Lower leg skin (tissue), 4 donors: Measurements from ENCODE around the gene OSR1. TPM values are rescaled to one million over a fixed set of nuclear protein-coding genes. Genes with fewer than 3 reads are reported as not detected.

Experiments used
- DNase-seq, 2 donors: peaks; one replicate each; pipeline ENCODE4 v3.0.0-alpha.2; 2019; ENCODE audit warnings: low spot score in 2 of 2
- H3K4me3 ChIP-seq: fragments of 200-600 bp; sonication (generic); 2 replicates; pipeline ENCODE4 v1.5.1; 2017; ENCODE audit warnings: mild to moderate bottlenecking, low read depth; ENCODE audit not compliant: poor library complexity, severe bottlenecking
- CTCF ChIP-seq, 3 donors: fragments of 450-650 bp; IDR thresholded peaks; one replicate each; pipeline ENCODE4 v1.5.1; 2016; ENCODE audit warnings: antibody characterized with exemption in 3 of 3, mild to moderate bottlenecking in 3 of 3, moderate library complexity in 2 of 3
- POLR2A ChIP-seq, 2 donors: fragments of 450-650 bp; IDR thresholded peaks; one replicate each; pipeline ENCODE4 v1.6.1; 2016 to 2017; ENCODE audit warnings: antibody characterized with exemption in 2 of 2, mild to moderate bottlenecking in 1 of 2, moderate library complexity in 1 of 2
- WGBS, 2 donors: methylation state at CpG; one replicate each; pipeline ENCODE4 v1.1.5; 2018; 5-methylcytosine and 5-hydroxymethylcytosine counted together
- intact Hi-C: fragments of 100-400 bp; cut with DNase I; formaldehyde crosslinking; loops from one replicate; pipeline ENCODE4 v1.15.0; 2023; ENCODE audit warnings: low total_unique reads
- total RNA-seq, 4 donors: library from RNA; depleted of rRNA; stranded (reverse); fragments of >200 nt; gene quantifications; one replicate each; pipeline ENCODE4 v1.1.0, GENCODE V29; 2016

The OSR1 gene
- total RNA-seq, 4 donors from 2014 or later: 1.1 to 16.2 (median 12.7) TPM

GRCh38 chr2:19359021-19359357 lies 566 bp upstream of the OSR1 start:
- no peak for TF ChIP-seq POLR2A (IDR thresholded peaks at IDR 0.05)
- TF ChIP-seq CTCF (IDR thresholded peaks at IDR 0.05): no peak
- intact Hi-C loops: no loop called here
- no peak overlapping the region for H3K4me3 ChIP-seq
- DNase-seq: no peak
- WGBS, 2 donors: 35 to 41% methylated on average over 10 to 14 of the region's 14 CpGs

DNA sequence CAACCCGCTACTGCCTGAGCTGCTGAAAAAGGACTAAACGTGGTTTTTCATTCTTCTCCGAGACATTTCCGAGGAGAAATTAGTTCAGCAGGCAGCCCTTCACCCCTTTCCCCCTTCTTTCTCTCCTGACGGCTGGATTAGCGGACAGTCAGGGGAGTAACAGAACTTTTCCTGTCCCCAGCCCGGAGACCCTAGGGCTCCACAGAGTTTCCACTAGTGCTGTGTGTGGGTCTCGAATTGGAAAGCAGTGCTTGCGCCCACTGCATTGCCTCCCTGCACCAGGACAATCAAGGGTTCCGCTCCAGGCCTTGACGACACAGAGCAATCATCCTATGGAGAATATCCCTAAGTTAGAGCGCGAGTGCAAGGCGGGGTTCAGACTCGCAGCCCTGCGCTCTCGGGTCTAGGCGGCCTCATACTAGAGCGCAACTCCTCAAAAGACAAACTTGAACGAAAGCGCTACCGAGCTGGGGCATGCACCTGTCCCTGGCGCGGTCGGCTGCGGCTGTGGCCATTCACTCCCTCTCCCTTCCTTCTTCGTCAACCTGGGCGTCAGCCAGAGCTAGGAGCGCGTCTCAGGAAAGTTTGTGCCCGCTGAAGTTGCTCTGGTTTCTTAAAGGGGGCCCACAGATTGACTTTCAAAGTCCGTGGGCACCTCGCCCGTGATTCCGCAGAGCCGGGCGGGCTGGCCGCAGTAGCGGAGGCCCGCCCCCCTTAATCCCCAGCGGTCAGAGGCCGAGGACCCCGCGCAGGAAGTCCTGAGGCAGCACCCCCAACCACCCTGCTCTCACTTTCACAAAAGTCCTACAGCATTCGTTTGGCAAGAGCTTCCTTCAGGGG lies 801 bp downstream of the OSR1 start:
- intact Hi-C loops: no loop called here
- DNase-seq: no peak
- TF ChIP-seq CTCF (IDR thresholded peaks at IDR 0.05) (no peak), POLR2A (IDR thresholded peaks at IDR 0.05) (no peak)
- WGBS, 2 donors: 5 to 9% methylated on average over 25 to 31 of the region's 45 CpGs
- peak overlapping the region; percentile 30 for H3K4me3 ChIP-seq

DNA sequence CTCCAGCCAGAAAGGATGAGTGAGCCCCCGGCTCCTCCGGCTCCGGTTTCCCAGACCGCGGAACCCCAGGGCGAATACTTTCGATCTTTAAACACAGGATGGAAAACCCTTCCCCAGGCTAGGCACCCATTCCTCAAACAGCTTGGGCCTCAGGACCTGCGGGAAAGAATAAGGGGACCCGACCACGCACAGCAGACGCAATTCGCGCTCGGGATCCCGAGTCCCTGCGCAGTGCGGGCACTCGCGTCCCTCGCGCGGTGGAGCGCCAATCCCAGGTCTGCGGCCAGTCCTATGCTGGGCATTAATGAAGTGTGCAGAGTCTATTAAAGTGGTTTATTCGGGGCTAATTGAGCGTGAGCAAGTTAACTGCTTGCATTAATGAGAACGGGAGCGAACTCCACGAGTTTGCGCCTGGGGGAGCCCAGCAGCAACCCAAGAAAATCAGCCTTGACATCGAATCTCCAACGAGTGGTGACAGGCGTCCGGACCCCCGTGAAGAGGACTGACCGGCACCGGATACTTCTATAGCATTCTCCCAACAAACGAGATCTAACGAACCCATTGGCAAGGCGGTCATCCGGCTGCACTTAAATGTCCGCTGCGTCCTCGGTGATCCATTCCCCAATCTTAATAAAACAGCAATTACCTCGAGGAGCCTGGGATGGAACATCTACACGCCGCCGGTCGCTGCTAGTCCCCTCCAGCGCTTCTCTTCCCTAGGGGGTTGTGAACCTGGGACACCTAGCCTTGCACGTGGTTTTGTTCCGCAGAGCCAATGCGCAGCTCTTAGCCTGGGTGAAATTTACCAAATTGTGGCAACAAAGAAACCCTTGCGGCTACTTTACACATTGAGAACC lies 1.6 kb downstream of the OSR1 start:
- WGBS, 2 donors: 14% methylated on average over 54 of the region's 54 CpGs
- H3K4me3 ChIP-seq: peak overlapping the region; percentile 30
- no peak for TF ChIP-seq CTCF (IDR thresholded peaks at IDR 0.05)
- no peak for TF ChIP-seq POLR2A (IDR thresholded peaks at IDR 0.05)
- intact Hi-C loops: no loop called here
- no peak for DNase-seq

- TF ChIP-seq CTCF (IDR thresholded peaks at IDR 0.05) (no peak), POLR2A (IDR thresholded peaks at IDR 0.05) (no peak)
- 35 to 40% methylated on average over 35 of the region's 35 CpGs for WGBS, 2 donors
- DNase-seq: no peak
- H3K4me3 ChIP-seq: peak overlapping the region; percentile 30
- intact Hi-C loops: no loop called here
Observed at GRCh38 chr2:19355931-19356544, 2.4 kb downstream of the OSR1 start.

GRCh38 chr2:19355416-19355821 lies 3.0 kb downstream of the OSR1 start:
- intact Hi-C loops: no loop called here
- H3K4me3 ChIP-seq: no peak overlapping the region
- TF ChIP-seq POLR2A (IDR thresholded peaks at IDR 0.05): no peak
- no peak for TF ChIP-seq CTCF (IDR thresholded peaks at IDR 0.05)
- DNase-seq: no peak
- WGBS, 2 donors: 34 to 46% methylated on average over 18 of the region's 18 CpGs
